ENCODE measurements around the gene SLCO2A1.

SLCO2A1 gene

DNA sequence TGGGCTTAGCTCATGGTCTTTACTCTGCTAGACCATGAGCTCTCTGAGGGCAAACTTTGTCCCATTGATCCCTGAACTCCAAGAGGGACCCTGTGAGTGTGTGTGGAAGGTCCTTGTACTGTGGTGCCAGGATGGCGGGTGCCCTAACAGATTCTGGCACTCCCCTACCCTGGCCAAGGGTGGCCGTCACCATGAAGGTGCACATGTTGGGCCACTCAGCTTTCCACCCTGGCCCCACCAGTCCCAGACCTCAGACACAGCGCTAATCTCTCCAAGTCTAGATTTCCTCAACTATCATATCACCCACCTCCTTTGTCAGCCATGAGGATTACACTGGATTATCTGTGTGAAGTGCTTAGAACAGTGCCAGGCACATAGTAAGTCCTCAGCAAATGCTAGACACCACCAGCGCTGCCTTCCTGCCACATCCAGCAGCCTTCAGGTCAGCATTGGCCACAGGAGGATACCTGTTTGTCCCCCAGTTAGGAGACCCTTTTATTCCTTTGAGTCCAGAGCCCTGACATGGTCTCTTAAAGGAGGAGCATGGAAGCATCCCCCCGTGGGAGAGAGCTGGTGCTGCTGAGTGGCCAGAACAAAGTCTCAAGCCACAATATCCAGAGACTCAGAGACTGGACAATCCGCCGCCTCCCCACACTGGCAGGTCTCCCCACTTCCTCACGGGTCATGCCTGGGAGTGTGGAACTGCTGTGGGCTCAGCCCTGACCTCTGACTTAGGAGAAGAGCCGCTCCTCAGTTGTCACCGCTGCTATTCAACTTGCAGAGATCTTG, 44.5 kb upstream of the SLCO2A1 start (continued):
- TF ChIP-seq ZBTB10 (tag by site-specific recombination; IDR thresholded peaks at IDR 0.05): no peak
- TF ChIP-seq ZNF596 (tag by site-specific recombination; IDR thresholded peaks at IDR 0.05): no peak
- no peak for TF ChIP-seq ZNF121 (tag by site-specific recombination; IDR thresholded peaks at IDR 0.05)
- no peak for TF ChIP-seq ZNF133 (tag by site-specific recombination; IDR thresholded peaks at IDR 0.05)

DNA sequence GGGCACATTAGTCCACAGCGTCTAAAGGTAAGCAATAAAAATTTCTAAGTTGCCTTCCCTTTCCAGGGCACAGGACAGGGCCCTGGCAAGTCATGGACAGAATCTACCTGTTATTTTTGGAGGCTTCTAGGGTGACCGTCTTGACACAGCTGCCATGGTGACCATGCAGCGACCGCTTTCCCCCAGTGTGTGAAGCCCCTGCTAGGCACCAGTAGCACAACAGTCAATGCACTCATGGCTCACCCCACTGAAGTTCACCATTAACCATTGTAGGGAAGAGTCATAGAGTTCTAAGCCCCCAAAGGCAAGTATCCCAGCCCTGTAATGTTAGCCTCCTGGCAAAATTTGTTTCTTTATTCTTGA, 43.8 kb upstream of the SLCO2A1 start:
- CTCF ChIA-PET: no interaction called here

More for the DNA sequence above, 43.8 kb upstream of the SLCO2A1 start:
- Histone ChIP-seq H3K9me3 (ENCODE audit: control insufficient read depth, insufficient read depth, low read depth, low read length) (no peaks in the 10 kb centered on the region), H3K4me1 (ENCODE audit: control insufficient read depth, insufficient read depth, low read length) (no peaks in the 10 kb centered on the region), H3K36me3 (ENCODE audit: control insufficient read depth in 2 of 2, insufficient read depth in 1 of 2, low read length in 2 of 2) (no peaks in the 10 kb centered on the region), H3K27ac (ENCODE audit: extremely low read depth, low read depth, low read length) (no peak overlapping the region), H3K4me3 (ENCODE audit: low read depth, low read length) (no peak overlapping the region)
- no peak for TF ChIP-seq GLIS2 (tag by site-specific recombination; IDR thresholded peaks at IDR 0.05)
- TF ChIP-seq ZNF354C (tag by site-specific recombination; IDR thresholded peaks at IDR 0.05; ENCODE audit: borderline replicate concordance, low read depth): no peak
- TF ChIP-seq ZNF48 (tag by site-specific recombination; IDR thresholded peaks at IDR 0.05): no peak
- no peak for TF ChIP-seq ZNF292 (tag by site-specific recombination; IDR thresholded peaks at IDR 0.05; ENCODE audit: borderline replicate concordance, low read depth)
- no peak for TF ChIP-seq ZBTB1 (tag by site-specific recombination; IDR thresholded peaks at IDR 0.05)
- TF ChIP-seq ZNF596 (tag by site-specific recombination; IDR thresholded peaks at IDR 0.05): no peak
- no peak for TF ChIP-seq ZNF146 (tag by site-specific recombination; IDR thresholded peaks at IDR 0.05)
- TF ChIP-seq ZNF280D (tag by site-specific recombination; IDR thresholded peaks at IDR 0.05): no peak
- no peak for TF ChIP-seq ZSCAN23 (tag by site-specific recombination; IDR thresholded peaks at IDR 0.05)
- TF ChIP-seq ZNF416 (tag by site-specific recombination; IDR thresholded peaks at IDR 0.05): no peak
- TF ChIP-seq ZNF221 (tag by site-specific recombination; IDR thresholded peaks at IDR 0.05; ENCODE audit: borderline replicate concordance): no peak
- TF ChIP-seq HOXC10 (CRISPR knock-in tag; IDR thresholded peaks at IDR 0.05): no peak
- TF ChIP-seq ZNF791 (tag by site-specific recombination; IDR thresholded peaks at IDR 0.05): no peak
- TF ChIP-seq ZBTB26 (tag by site-specific recombination; optimal IDR thresholded peaks at IDR 0.05): no peak
- no peak for TF ChIP-seq ZNF37A (tag by site-specific recombination; IDR thresholded peaks at IDR 0.05)
- TF ChIP-seq ZNF768 (tag by site-specific recombination; IDR thresholded peaks at IDR 0.05): no peak
- TF ChIP-seq ZNF626 (tag by site-specific recombination; IDR thresholded peaks at IDR 0.05): no peak
- TF ChIP-seq ZNF629 (tag by site-specific recombination; IDR thresholded peaks at IDR 0.05): no peak
- no peak for TF ChIP-seq ZNF555 (tag by site-specific recombination; conservative IDR thresholded peaks at IDR 0.05)
- POLR2A ChIA-PET: no interaction called here
